ENCODE data around the gene EGR4. TPM values are rescaled to one million over a fixed set of nuclear protein-coding genes. Genes with fewer than 3 reads are reported as not detected.

Gene EGR4
- total and polyA plus RNA-seq, 2 experiments from 2014 or later, result 0.23 TPM; not detected in 1

- TF ChIP-seq EZH2 (IDR thresholded peaks at IDR 0.05; ENCODE audit: low read depth, unreplicated experiment) (no peak), ETS1 (IDR thresholded peaks at IDR 0.05) (no peak), EZH2phosphoT487 (IDR thresholded peaks at IDR 0.05; ENCODE audit: unreplicated experiment) (no peak)
Measured at GRCh38 chr2:73264332-73264606, 29.1 kb downstream of the EGR4 start (continued).

- no peak for TF ChIP-seq CTCF (conservative IDR thresholded peaks at IDR 0.05; ENCODE audit: low read depth in 2 of 2)
- TF ChIP-seq EZH2phosphoT487 (IDR thresholded peaks at IDR 0.05; ENCODE audit: unreplicated experiment), result no peak
- TF ChIP-seq ZNF462 (CRISPR knock-in tag; IDR thresholded peaks at IDR 0.05), result no peak
- TF ChIP-seq ZNF114 (CRISPR knock-in tag; IDR thresholded peaks at IDR 0.05), result no peak
- no peak for TF ChIP-seq ZNF331 (CRISPR knock-in tag; IDR thresholded peaks at IDR 0.05; ENCODE audit: low read depth)
- TF ChIP-seq JUNB (IDR thresholded peaks at IDR 0.05; ENCODE audit: unreplicated experiment), result no peak
- no peak for TF ChIP-seq POLR2AphosphoS5 (IDR thresholded peaks at IDR 0.05; ENCODE audit: low read depth)
- TF ChIP-seq STAT1 (IDR thresholded peaks at IDR 0.05; ENCODE audit: unreplicated experiment), result no peak
- no peak for TF ChIP-seq REST (IDR thresholded peaks at IDR 0.05; ENCODE audit: unreplicated experiment)
- TF ChIP-seq CREB1 (CRISPR knock-in tag; IDR thresholded peaks at IDR 0.05; ENCODE audit: low read depth), result no peak
- no peak overlapping the region for H3K27ac Mint-ChIP-seq
- ATAC-seq, result no peak
Measured at GRCh38 chr2:73263540-73264331, 29.6 kb downstream of the EGR4 start.

More at GRCh38 chr2:73263540-73264331, 29.6 kb downstream of the EGR4 start:
- no peak overlapping the region for H3K4me2 ChIP-seq
- H3K4me3 ChIP-seq, result no peak overlapping the region
- H3K4me1 ChIP-seq (ENCODE audit: insufficient read depth), result peaks cover 14% of the 10 kb centered on the region
- no peaks in the 10 kb centered on the region for H3K9me2 ChIP-seq (ENCODE audit: insufficient read depth)
- no peak overlapping the region for H2AFZ ChIP-seq
- peaks cover 16% of the 10 kb centered on the region for H3K27me3 ChIP-seq (ENCODE audit: insufficient read depth)
- no peak for DNase-seq (ENCODE audit: low spot score)
- H3F3A ChIP-seq (replicated peaks; ENCODE audit: low read depth), result peaks cover 8% of the 10 kb centered on the region; the same call in 1 of the 2 replicates
- H3K27ac ChIP-seq (ENCODE audit: low read depth), result no peak overlapping the region
- Mint-ChIP-seq H3K4me1 (peaks cover 15% of the 10 kb centered on the region), H3K36me3 (ENCODE audit: low read depth) (peaks cover 24% of the 10 kb centered on the region), H3K4me3 (no peak overlapping the region), H3K9me3 (no peaks in the 10 kb centered on the region; the same call in 1 of the 3 replicates), H3K27me3 (ENCODE audit: insufficient read depth, low read depth, poor library complexity) (peaks cover 19% of the 10 kb centered on the region)
- no peaks in the 10 kb centered on the region; the same call in 1 of the 2 replicates for H3K36me3 ChIP-seq (ENCODE audit: insufficient read depth)
- H4K20me1 ChIP-seq (replicated peaks; ENCODE audit: insufficient read depth), result peaks cover 10% of the 10 kb centered on the region
- 0 out of 2 replicates have a peak, but pooled peaks cover 5% of the 10 kb centered on the region for H3K79me2 ChIP-seq (replicated peaks; ENCODE audit: insufficient read depth)

Data from GM23338 (cell line).